CD4-positive, alpha-beta T cell treated with Interleukin-17A for 4 hours (primary cell): ENCODE results near the gene PDLIM3.

ENCODE experiments used
- DNase-seq: peaks from one replicate; pipeline ENCODE4 v3.0.0-alpha.2; 2020; ENCODE audit warnings: mixed read lengths

PDLIM3 gene

GRCh38 chr4:185468999-185469398 is 66.3 kb downstream of the PDLIM3 start:
- DNase-seq = no peak

- no peak for DNase-seq
These were observed 67.3 kb downstream of the PDLIM3 start for GRCh38 chr4:185467991-185468390.

GRCh38 chr4:185467101-185467500 is 68.2 kb downstream of the PDLIM3 start:
- DNase-seq = no peak

- no peak for DNase-seq
These were observed 69.6 kb downstream of the PDLIM3 start for GRCh38 chr4:185465707-185466106.

GRCh38 chr4:185464887-185465286 is 70.4 kb downstream of the PDLIM3 start:
- no peak for DNase-seq

- DNase-seq = no peak
These were observed 71.1 kb downstream of the PDLIM3 start for GRCh38 chr4:185464183-185464582.

- DNase-seq = no peak
These were observed 71.8 kb downstream of the PDLIM3 start for GRCh38 chr4:185463541-185463940.

GRCh38 chr4:185461565-185461964 is 73.7 kb downstream of the PDLIM3 start:
- no peak for DNase-seq

GRCh38 chr4:185457136-185457535 is 78.2 kb downstream of the PDLIM3 start:
- DNase-seq = no peak

- DNase-seq = no peak
These were observed 79.2 kb downstream of the PDLIM3 start for GRCh38 chr4:185456131-185456530.
